Activated CD8-positive, alpha-beta memory T cell treated with anti-CD3 and anti-CD28 coated beads, Interleukin-2, amount 50 U/mL, for 1 hour (primary cell): ENCODE data around the gene CCDC85A.

Experiments used
- DNase-seq: peaks from one replicate; pipeline ENCODE4 v3.0.0-alpha.2; 2020; ENCODE audit errors: extremely low read depth

Gene CCDC85A

GRCh38 chr2:56372071-56372656, 188.4 kb downstream of the CCDC85A start:
- no peak for DNase-seq

GRCh38 chr2:56375251-56375650, 191.5 kb downstream of the CCDC85A start:
- no peak for DNase-seq

- no peak for DNase-seq
Observed at GRCh38 chr2:56376699-56377665, 193.2 kb downstream of the CCDC85A start.

GRCh38 chr2:56379066-56379465, 195.3 kb downstream of the CCDC85A start:
- no peak for DNase-seq

- DNase-seq, result no peak
Observed at GRCh38 chr2:56380861-56381260, 197.1 kb downstream of the CCDC85A start.

- no peak for DNase-seq
Observed at GRCh38 chr2:56382466-56382865, 198.7 kb downstream of the CCDC85A start.

GRCh38 chr2:56386657-56387056, 202.9 kb downstream of the CCDC85A start:
- no peak for DNase-seq

GRCh38 chr2:56390644-56391043, 206.9 kb downstream of the CCDC85A start:
- DNase-seq, result no peak

- no peak for DNase-seq
Observed at GRCh38 chr2:56410140-56410539, 226.3 kb downstream of the CCDC85A start.

- DNase-seq, result no peak
Observed at GRCh38 chr2:56416500-56417176, 232.8 kb downstream of the CCDC85A start.
